22Rv1 (cell line): ENCODE results near the gene LOXL3.

Experiments
- ZFX ChIP-seq: fragments of 450-650 bp; IDR thresholded peaks from 2 replicates; pipeline ENCODE4 v1.6.1; 2017; ENCODE audit warnings: antibody characterized with exemption, borderline replicate concordance
- TF ChIP-seq, protein P1 (sequence below): fragments of 450-650 bp; IDR thresholded peaks from 2 replicates; pipeline ENCODE4 v1.5.1; 2017; ENCODE audit warnings: mild to moderate bottlenecking

DNA sequence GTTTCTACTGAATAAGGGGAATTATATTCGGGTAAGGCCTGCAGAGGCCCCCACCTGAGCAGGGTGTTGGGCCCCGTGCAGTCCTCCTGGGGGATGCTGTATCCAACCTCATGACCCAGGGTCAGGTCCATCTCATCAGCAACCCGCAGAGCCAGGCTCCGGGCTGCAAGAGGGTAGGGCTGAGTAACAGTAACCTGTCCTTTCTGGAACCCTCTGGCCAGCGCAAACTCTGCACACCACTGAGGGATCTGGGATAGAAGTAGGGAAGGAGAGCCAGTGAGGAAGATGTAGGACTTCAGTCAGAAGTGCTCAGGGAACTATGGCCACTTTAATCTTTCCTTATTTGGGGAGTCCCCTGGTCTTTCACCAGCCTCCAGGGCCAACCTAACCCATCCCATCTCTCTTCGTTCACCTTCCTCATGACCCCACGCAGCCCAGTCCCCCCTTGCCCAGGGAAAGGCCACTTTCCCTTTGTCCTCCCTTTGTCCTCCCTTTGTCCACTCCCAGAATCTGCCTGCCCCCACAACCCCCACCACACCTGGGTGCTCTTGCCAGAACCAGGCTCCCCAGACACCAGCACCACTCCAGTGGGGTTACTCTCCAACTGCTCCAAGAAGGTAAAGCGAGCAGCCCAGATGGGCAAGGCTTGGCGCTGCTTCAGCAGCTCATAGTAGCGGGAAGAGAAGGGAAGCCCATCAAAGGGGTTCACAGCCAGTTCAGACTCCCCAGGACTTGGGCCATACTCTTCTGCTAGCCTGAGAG lies 28.6 kb downstream of the LOXL3 start:
- TF ChIP-seq, protein P1, sequence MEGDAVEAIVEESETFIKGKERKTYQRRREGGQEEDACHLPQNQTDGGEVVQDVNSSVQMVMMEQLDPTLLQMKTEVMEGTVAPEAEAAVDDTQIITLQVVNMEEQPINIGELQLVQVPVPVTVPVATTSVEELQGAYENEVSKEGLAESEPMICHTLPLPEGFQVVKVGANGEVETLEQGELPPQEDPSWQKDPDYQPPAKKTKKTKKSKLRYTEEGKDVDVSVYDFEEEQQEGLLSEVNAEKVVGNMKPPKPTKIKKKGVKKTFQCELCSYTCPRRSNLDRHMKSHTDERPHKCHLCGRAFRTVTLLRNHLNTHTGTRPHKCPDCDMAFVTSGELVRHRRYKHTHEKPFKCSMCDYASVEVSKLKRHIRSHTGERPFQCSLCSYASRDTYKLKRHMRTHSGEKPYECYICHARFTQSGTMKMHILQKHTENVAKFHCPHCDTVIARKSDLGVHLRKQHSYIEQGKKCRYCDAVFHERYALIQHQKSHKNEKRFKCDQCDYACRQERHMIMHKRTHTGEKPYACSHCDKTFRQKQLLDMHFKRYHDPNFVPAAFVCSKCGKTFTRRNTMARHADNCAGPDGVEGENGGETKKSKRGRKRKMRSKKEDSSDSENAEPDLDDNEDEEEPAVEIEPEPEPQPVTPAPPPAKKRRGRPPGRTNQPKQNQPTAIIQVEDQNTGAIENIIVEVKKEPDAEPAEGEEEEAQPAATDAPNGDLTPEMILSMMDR = no peak
- no peak for TF ChIP-seq ZFX
